Pancreas (tissue), 10 donors: Measurements from ENCODE around the gene FAM222A. TPM values are rescaled to one million over a fixed set of nuclear protein-coding genes. Genes with fewer than 3 reads are reported as not detected.

Source experiments
- ATAC-seq, 4 donors: fragments of 200-7000 bp; cut with Tn5 transposase; one replicate each; pipeline versions ENCODE4 v1.8.0 to v1.9.1; 2020; ENCODE audit warnings: mild to moderate bottlenecking in 4 of 4, moderate library complexity in 4 of 4
- DNase-seq, 6 donors: peaks; one replicate each; pipeline ENCODE4 v3.0.0-alpha.2; 2020
- FAIRE-seq: peaks from 2 replicates; lab custom pipeline; 2012; peaks lifted over from hg19 to GRCh38; lab: Jason Lieb, UNC
- H3K27ac ChIP-seq, 4 donors: fragments of 200-600 bp; sonication (generic); 1 replicate in 3 of 4; 2 replicates in 1 of 4; pipeline versions ENCODE4 v1.5.0 to v1.8.0; 2020
- H3K27me3 ChIP-seq, 4 donors: fragments of 200-600 bp; one replicate each; pipeline ENCODE4 v1.8.0; 2021
- H3K36me3 ChIP-seq, 3 donors: fragments of 200-600 bp; sonication (generic) in 1 of 3; one replicate each; pipeline versions ENCODE4 v1.5.0 to v1.8.0; 2020 to 2021
- H3K4me1 ChIP-seq, 3 donors: fragments of 200-600 bp; one replicate each; pipeline ENCODE4 v1.8.0; 2021
- H3K4me3 ChIP-seq, 4 donors: fragments of 200-600 bp; sonication (generic) in 2 of 4; one replicate each; pipeline versions ENCODE4 v1.5.0 to v1.8.0; 2020 to 2021
- H3K9me3 ChIP-seq, 4 donors: fragments of 200-600 bp; one replicate each; pipeline ENCODE4 v1.8.0; 2021
- CTCF ChIP-seq, 4 donors: fragments of 200-600 bp; sonication (generic) in 3 of 4; IDR thresholded peaks; one replicate each; pipeline versions ENCODE4 v1.5.0 to v1.8.0; 2021; ENCODE audit warnings: antibody characterized with exemption in 4 of 4
- WGBS, 2 donors: extraction: QIAGEN DNeasy Blood & Tissue Kit; methylation state at CpG; one replicate each; pipeline ENCODE4 v1.1.7; 2013; 5-methylcytosine and 5-hydroxymethylcytosine counted together
- intact Hi-C, 3 donors: fragments of 100-400 bp; cut with DNase I; formaldehyde crosslinking; loops; one replicate each; pipeline versions ENCODE4 v1.11.1 to v1.14.2; 2022
- polyA plus RNA-seq, 2 donors: library from polyadenylated mRNA; stranded (reverse); fragments of 200-250 nt; gene quantifications; one replicate each; pipeline ENCODE4 v1.2.3, GENCODE V29; 2013
- total RNA-seq, 6 donors: library from RNA; stranded (reverse); fragmentation: NEBNext Ultra II Directional in 4 of 6; extraction: Animal tissue kit (Norgen Biotek cat#: 25700) in 4 of 6; gene quantifications; one replicate each; pipeline versions ENCODE4 v1.2.1 to v1.2.4, GENCODE V29; 2021 to 2023
- donor health status: healthy with polysubstance abuse.
- donor health status: DM: no; HTN: no; CAD: no; lungs with moderate emphysema.
- donor health status: DM: no; HTN: no; CAD: no.
- donor health status: control.
- donor health status: control.
- donor health status: Bipolar disorder and iron deficiency.
- donor health status: DM: yes; HTN: yes; CAD: no.
- donor health status: DM: no; HTN: no; CAD: no.
- donor health status: DM: no; HTN: no; CAD: no.
- donor health status: DM: yes; HTN: yes; CAD: no.

FAM222A gene
- total and polyA plus RNA-seq, 8 donors, result 2.1 to 14.6 (median 3.8) TPM

GRCh38 chr12:109741970-109742703 is 28.5 kb downstream of the FAM222A start:
- FAIRE-seq, result no peak
- TF ChIP-seq CTCF (IDR thresholded peaks at IDR 0.05), result no peak
- DNase-seq, result peak in 4 of 6 donors; percentile 1 to 44 (median 28)
- H3K27me3 ChIP-seq, result no peaks in the 10 kb centered on the region
- no peak for ATAC-seq
- H3K4me3 ChIP-seq, result no peak overlapping the region
- intact Hi-C loops, result no loop called here
- H3K9me3 ChIP-seq, result no peaks in the 10 kb centered on the region
- peaks cover 4 to 15% (median 8%) of the 10 kb centered on the region in 3 donors for H3K4me1 ChIP-seq
- WGBS, 2 donors, result 78 to 79% methylated on average over 14 of the region's 14 CpGs
- H3K36me3 ChIP-seq, result no peaks in the 10 kb centered on the region
- H3K27ac ChIP-seq, result no peak overlapping the region

- no peaks in the 10 kb centered on the region for H3K27me3 ChIP-seq
- 86 to 93% methylated on average over 17 of the region's 17 CpGs for WGBS, 2 donors
- no peaks in the 10 kb centered on the region for H3K9me3 ChIP-seq
- ATAC-seq (no peak), DNase-seq (peak in 4 of 6 donors; percentile 7 to 50 (median 25)), FAIRE-seq (no peak)
- H3K4me3 ChIP-seq, result no peak overlapping the region
- no peaks in the 10 kb centered on the region for H3K36me3 ChIP-seq
- TF ChIP-seq CTCF (IDR thresholded peaks at IDR 0.05), result no peak
- no peak overlapping the region for H3K27ac ChIP-seq
- peaks cover 8 to 15% (median 12%) of the 10 kb centered on the region in 3 donors for H3K4me1 ChIP-seq
- intact Hi-C loops, result no loop called here
Measured at GRCh38 chr12:109743076-109743910, 29.7 kb downstream of the FAM222A start.

GRCh38 chr12:109744026-109744425 is 30.4 kb downstream of the FAM222A start:
- Histone ChIP-seq H3K4me3 (no peak overlapping the region), H3K36me3 (no peaks in the 10 kb centered on the region), H3K4me1 (peaks cover 8 to 15% (median 12%) of the 10 kb centered on the region in 3 donors), H3K9me3 (no peaks in the 10 kb centered on the region), H3K27me3 (no peaks in the 10 kb centered on the region), H3K27ac (no peak overlapping the region)
- intact Hi-C loops, result no loop called here
- FAIRE-seq (no peak), DNase-seq (peak in 4 of 6 donors; percentile 11 to 47 (median 30)), ATAC-seq (no peak)
- WGBS, 2 donors, result 92 to 94% methylated on average over 14 of the region's 14 CpGs
- TF ChIP-seq CTCF (IDR thresholded peaks at IDR 0.05), result no peak

GRCh38 chr12:109744986-109745942 is 31.6 kb downstream of the FAM222A start:
- peak; percentile 54 to 84 (median 74) for ATAC-seq
- H3K4me3 ChIP-seq, result no peak overlapping the region
- H3K27ac ChIP-seq, result peak overlapping the region in 2 of 4 donors; percentile 39 to 64
- no peak for FAIRE-seq
- DNase-seq, result peak; percentile 30 to 59 (median 51)
- H3K9me3 ChIP-seq, result no peaks in the 10 kb centered on the region
- TF ChIP-seq CTCF (IDR thresholded peaks at IDR 0.05), result no peak
- H3K36me3 ChIP-seq, result no peaks in the 10 kb centered on the region
- intact Hi-C loops, result no loop called here
- 47 to 48% methylated on average over 8 of the region's 8 CpGs for WGBS, 2 donors
- H3K4me1 ChIP-seq, result peaks cover under 1 to 12% (median 11%) of the 10 kb centered on the region in 3 donors
- H3K27me3 ChIP-seq, result no peaks in the 10 kb centered on the region
